Esophagus squamous epithelium (tissue), 5 donors: Measurements from ENCODE around the gene FOXP1. TPM values are rescaled to one million over a fixed set of nuclear protein-coding genes. Genes with fewer than 3 reads are reported as not detected.

Source experiments
- DNase-seq: peaks from one replicate; lab custom pipeline; 2025; lab: John Stamatoyannopoulos, UW
- H3K27ac ChIP-seq, 4 donors: fragments of 200-600 bp; sonication (generic); one replicate each; pipeline ENCODE4 v1.5.1; 2016 to 2019; ENCODE audit warnings: mild to moderate bottlenecking in 1 of 4
- H3K27me3 ChIP-seq, 4 donors: fragments of 200-600 bp; sonication (generic); 1 replicate in 3 of 4; 2 replicates in 1 of 4; pipeline versions ENCODE4 v1.5.1 to v1.6.0; 2017 to 2021; ENCODE audit warnings: antibody characterized with exemption in 1 of 4
- H3K36me3 ChIP-seq, 3 donors: fragments of 200-600 bp; sonication (generic); one replicate each; pipeline ENCODE4 v1.5.1; 2016 to 2019
- H3K4me1 ChIP-seq, 3 donors: fragments of 200-600 bp; sonication (generic); one replicate each; pipeline ENCODE4 v1.5.1; 2017 to 2019
- H3K4me3 ChIP-seq, 4 donors: fragments of 200-600 bp; sonication (generic); 1 replicate in 3 of 4; 2 replicates in 1 of 4; pipeline ENCODE4 v1.5.1; 2016 to 2019; ENCODE audit warnings: mild to moderate bottlenecking in 2 of 4, moderate library complexity in 1 of 4
- H3K9me3 ChIP-seq, 3 donors: fragments of 200-600 bp; sonication (generic); one replicate each; pipeline ENCODE4 v1.5.1; 2016 to 2019
- POLR2A ChIP-seq, 4 donors: fragments of 450-650 bp; IDR thresholded peaks; one replicate each; pipeline ENCODE4 v1.6.1; 2017; ENCODE audit warnings: antibody characterized with exemption in 4 of 4, mild to moderate bottlenecking in 4 of 4, moderate library complexity in 3 of 4
- WGBS, 2 donors: methylation state at CpG; one replicate each; pipeline ENCODE4 v1.1.5; 2018; 5-methylcytosine and 5-hydroxymethylcytosine counted together
- intact Hi-C: fragments of 100-400 bp; cut with DNase I; formaldehyde crosslinking; loops from one replicate; pipeline ENCODE4 v1.15.0; 2022
- total RNA-seq, 4 donors: library from RNA; depleted of rRNA; stranded (reverse); fragments of >200 nt; gene quantifications; one replicate each; pipeline ENCODE4 v1.1.0, GENCODE V29; 2016
- TF ChIP-seq, protein P1 (sequence below), 6 experiments: fragments of 450-650 bp in 4 of 6; fragments of 200-600 bp in 2 of 6; sonication (generic) in 2 of 6; IDR thresholded peaks; one replicate each; pipeline ENCODE4 v1.5.1; 2016 to 2019; ENCODE audit warnings: antibody characterized with exemption in 6 of 6, mild to moderate bottlenecking in 4 of 6, moderate library complexity in 4 of 6
- donor health status: DM: yes; HTN: yes; CAD: no.

FOXP1 gene
- total RNA-seq, 4 donors from 2014 or later: 49.1 to 124 (median 61.1) TPM

DNA sequence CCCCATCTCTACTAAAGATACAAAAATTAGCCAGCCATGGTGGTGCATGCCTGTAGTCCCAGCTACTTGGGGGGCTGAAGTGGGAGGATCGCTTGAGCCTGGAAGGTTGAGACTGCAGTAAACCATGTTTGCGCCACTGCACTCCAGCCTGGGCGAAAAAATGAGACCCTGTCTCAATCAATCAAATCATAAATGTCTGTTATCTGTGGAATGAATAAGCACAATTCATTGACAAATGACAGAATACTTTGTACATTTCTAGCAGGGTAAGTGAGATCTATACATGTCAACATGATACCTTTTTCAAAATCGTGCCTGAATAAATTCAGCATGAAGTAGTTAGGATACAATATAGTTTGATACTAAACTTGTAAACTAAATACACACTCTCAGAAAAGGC, 181.2 kb downstream of the FOXP1 start:
- no peak for TF ChIP-seq POLR2A (IDR thresholded peaks at IDR 0.05)
- TF ChIP-seq, protein P1, sequence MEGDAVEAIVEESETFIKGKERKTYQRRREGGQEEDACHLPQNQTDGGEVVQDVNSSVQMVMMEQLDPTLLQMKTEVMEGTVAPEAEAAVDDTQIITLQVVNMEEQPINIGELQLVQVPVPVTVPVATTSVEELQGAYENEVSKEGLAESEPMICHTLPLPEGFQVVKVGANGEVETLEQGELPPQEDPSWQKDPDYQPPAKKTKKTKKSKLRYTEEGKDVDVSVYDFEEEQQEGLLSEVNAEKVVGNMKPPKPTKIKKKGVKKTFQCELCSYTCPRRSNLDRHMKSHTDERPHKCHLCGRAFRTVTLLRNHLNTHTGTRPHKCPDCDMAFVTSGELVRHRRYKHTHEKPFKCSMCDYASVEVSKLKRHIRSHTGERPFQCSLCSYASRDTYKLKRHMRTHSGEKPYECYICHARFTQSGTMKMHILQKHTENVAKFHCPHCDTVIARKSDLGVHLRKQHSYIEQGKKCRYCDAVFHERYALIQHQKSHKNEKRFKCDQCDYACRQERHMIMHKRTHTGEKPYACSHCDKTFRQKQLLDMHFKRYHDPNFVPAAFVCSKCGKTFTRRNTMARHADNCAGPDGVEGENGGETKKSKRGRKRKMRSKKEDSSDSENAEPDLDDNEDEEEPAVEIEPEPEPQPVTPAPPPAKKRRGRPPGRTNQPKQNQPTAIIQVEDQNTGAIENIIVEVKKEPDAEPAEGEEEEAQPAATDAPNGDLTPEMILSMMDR (IDR thresholded peaks at IDR 0.05): no peak
- Histone ChIP-seq H3K27me3 (no peaks in the 10 kb centered on the region), H3K4me3 (no peak overlapping the region), H3K36me3 (no peaks in the 10 kb centered on the region), H3K9me3 (no peaks in the 10 kb centered on the region), H3K27ac (no peak overlapping the region), H3K4me1 (peaks cover 0 to 35% (median 13%) of the 10 kb centered on the region in 3 donors)
- 88 to 93% methylated on average over 4 of the region's 4 CpGs for WGBS, 2 donors
- no peak for DNase-seq
- intact Hi-C loops: no loop called here

DNA sequence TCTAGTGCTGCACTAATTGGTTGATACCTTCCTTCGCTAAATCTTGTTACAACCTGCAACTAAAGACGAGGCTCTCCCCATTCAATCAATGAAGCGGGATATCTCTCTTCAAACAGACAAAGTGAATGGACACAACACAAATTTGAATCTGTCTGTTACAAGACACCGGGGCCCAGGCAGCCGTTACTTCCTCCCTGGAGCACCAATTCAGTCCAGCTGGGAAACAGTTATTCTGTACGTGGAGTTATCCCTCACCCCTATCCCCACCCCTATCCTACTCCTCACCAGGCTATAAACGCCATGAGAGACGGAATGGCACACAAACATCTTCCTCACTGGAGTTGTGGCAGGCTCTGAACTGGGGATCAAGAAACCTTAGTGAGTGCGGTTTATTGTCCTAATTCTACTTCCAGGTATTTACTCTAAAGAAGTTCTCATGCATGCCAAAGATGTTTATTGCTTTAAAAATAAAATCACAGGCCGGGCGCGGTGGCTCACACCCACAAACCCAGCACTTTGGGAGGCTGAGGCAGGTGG, 181.8 kb downstream of the FOXP1 start:
- Histone ChIP-seq H3K27ac (no peak overlapping the region), H3K27me3 (no peaks in the 10 kb centered on the region), H3K4me3 (no peak overlapping the region), H3K9me3 (no peaks in the 10 kb centered on the region), H3K36me3 (no peaks in the 10 kb centered on the region), H3K4me1 (peaks cover 0 to 38% (median 15%) of the 10 kb centered on the region in 3 donors)
- no peak for TF ChIP-seq POLR2A (IDR thresholded peaks at IDR 0.05)
- TF ChIP-seq, protein P1 (IDR thresholded peaks at IDR 0.05): no peak
- no peak for DNase-seq
- intact Hi-C loops: no loop called here
- 66 to 68% methylated on average over 8 to 12 of the region's 12 CpGs for WGBS, 2 donors

DNA sequence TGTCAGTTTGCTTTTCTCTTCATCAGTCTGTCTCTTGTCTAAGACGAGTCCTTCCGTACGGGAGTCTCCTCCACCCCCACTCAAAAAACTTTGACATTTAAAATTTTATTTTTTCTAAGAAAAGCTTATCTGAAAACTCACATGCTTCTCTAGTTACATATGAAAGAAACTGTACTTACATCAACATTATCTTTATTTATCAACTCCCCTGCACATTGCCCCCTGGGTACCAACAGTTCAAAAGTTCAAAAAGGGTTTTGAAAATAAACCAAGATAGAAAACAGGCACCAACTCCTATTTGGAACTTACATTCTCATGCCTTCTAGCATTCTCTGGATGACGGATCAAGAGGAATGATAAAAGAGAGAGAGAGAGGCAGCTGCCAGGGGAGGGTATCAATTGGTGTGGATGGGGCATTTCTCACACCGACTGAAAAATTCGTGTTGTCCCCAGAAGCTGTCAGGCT, 182.5 kb downstream of the FOXP1 start:
- no peaks in the 10 kb centered on the region for H3K9me3 ChIP-seq
- peaks cover 0 to 45% (median 22%) of the 10 kb centered on the region in 3 donors for H3K4me1 ChIP-seq
- 65 to 72% methylated on average over 6 of the region's 6 CpGs for WGBS, 2 donors
- no peak for DNase-seq
- H3K4me3 ChIP-seq: no peak overlapping the region
- TF ChIP-seq POLR2A (IDR thresholded peaks at IDR 0.05): no peak
- TF ChIP-seq, protein P1 (IDR thresholded peaks at IDR 0.05): no peak
- H3K27me3 ChIP-seq: no peaks in the 10 kb centered on the region
- intact Hi-C loops: no loop called here
- no peak overlapping the region for H3K27ac ChIP-seq
- no peaks in the 10 kb centered on the region for H3K36me3 ChIP-seq

DNA sequence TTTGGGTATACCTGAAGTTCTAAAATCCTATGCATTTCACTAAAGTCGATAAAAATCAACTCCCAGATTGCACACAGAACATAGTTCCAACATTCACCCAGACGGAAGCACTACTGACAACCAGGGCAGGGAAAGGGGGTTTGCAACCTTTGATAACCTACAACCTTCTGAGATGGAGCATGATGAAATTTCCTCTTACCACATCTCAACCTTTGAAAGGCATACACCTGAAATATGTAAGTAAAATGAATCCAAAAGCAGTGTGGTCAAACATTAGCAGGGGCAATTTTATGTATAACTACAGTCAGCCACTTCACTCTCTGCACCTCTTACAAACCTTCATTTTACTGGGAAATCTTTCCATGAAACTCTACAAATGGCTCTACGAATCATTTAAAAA, 184.1 kb downstream of the FOXP1 start:
- 89 to 91% methylated on average over 3 of the region's 3 CpGs for WGBS, 2 donors
- no peaks in the 10 kb centered on the region for H3K36me3 ChIP-seq
- no peak for DNase-seq
- peaks cover 3 to 55% (median 31%) of the 10 kb centered on the region in 3 donors for H3K4me1 ChIP-seq
- H3K4me3 ChIP-seq: no peak overlapping the region
- H3K9me3 ChIP-seq: no peaks in the 10 kb centered on the region
- no peak for TF ChIP-seq POLR2A (IDR thresholded peaks at IDR 0.05)
- TF ChIP-seq, protein P1 (IDR thresholded peaks at IDR 0.05): no peak
- intact Hi-C loops: no loop called here
- H3K27me3 ChIP-seq: no peaks in the 10 kb centered on the region
- H3K27ac ChIP-seq: no peak overlapping the region

DNA sequence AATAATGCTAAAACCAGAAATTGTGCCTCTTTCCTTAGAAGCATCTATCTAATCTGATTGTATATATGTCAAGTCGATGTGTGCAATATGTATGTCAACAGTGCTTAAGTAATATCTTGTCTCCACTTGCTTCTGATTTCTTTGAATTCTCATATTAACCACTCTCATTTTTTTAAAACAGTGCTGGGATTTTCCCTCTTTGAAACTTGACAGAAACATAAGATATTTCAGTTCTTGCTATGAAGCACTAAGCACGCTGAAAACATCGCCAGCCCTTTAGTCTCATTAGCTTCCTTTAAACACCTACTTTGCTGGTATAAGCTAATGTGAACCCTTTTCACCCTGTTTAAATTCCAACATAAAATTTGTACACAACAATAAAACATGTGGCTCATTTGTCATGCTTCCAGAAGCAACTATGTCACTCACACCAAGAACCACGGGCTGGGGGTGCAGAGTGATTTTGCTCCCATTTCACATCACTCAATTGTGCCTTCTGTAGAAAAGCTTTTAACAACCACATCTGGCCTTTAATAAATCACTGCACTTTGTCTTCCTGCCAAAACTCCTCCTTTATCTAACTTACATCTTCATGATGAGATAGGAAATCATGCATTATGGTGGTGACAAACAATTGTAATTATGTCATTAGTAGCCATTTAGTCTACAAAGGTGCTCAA, 185.2 kb downstream of the FOXP1 start:
- H3K36me3 ChIP-seq: no peaks in the 10 kb centered on the region

More for the DNA sequence above, 185.2 kb downstream of the FOXP1 start:
- Histone ChIP-seq H3K4me1 (peaks cover 3 to 51% (median 31%) of the 10 kb centered on the region in 3 donors), H3K27ac (no peak overlapping the region), H3K27me3 (no peaks in the 10 kb centered on the region), H3K4me3 (no peak overlapping the region), H3K9me3 (no peaks in the 10 kb centered on the region)
- intact Hi-C loops: no loop called here
- WGBS, 2 donors: 17 to 38% methylated on average over 4 of the region's 4 CpGs
- TF ChIP-seq, protein P1 (IDR thresholded peaks at IDR 0.05): no peak
- no peak for TF ChIP-seq POLR2A (IDR thresholded peaks at IDR 0.05)
- DNase-seq: no peak
